Ishikawa (cell line): Measurements from ENCODE around the gene ANO4.

Experiments used
- REST ChIP-seq: IDR thresholded peaks from 2 replicates; pipeline ENCODE4 v1.6.1; 2012; ENCODE audit warnings: low read depth, mild to moderate bottlenecking
- TAF1 ChIP-seq: IDR thresholded peaks from 2 replicates; pipeline ENCODE4 v1.6.1; 2012; ENCODE audit warnings: low read depth, mild to moderate bottlenecking
- YY1 ChIP-seq: IDR thresholded peaks from 2 replicates; pipeline ENCODE4 v1.6.1; 2012; ENCODE audit warnings: low read depth

- TF ChIP-seq REST (no peak), TAF1 (no peak), YY1 (no peak)
Observed at GRCh38 chr12:101116911-101117310, 322.3 kb downstream of the ANO4 start.
